ENCODE results near the gene NRXN3. TPM values are rescaled to one million over a fixed set of nuclear protein-coding genes. Genes with fewer than 3 reads are reported as not detected.

Gene NRXN3
- polyA plus RNA-seq, 1 of the 3 experiments (the other 2 are of a cell fraction) = 1.6 TPM

DNA sequence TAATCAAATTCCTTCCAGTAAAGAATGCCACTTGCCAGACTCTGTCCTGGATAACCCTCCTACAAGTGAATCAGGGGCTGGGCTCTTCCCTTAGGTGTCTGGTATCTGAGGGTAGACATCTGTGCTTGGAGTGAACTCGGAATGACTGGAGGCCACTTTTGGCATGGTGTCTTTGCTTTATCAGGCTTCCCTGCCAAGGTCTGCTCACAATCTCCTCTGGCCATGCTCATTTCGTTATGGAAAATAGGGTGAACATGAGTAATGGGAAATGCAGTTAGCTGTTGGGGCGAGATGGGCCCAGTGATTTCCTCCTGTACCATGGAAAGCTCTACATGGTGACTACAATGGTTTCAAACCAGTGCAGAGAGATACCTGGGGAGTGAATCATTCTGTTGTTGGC, 212.9 kb downstream of the NRXN3 start:
- Histone ChIP-seq H3K27me3 (ENCODE audit: insufficient read depth) (no peaks in the 10 kb centered on the region), H2AFZ (ENCODE audit: low read depth) (no peak overlapping the region), H3K9ac (no peak overlapping the region), H3K4me2 (no peak overlapping the region), H3K4me1 (ENCODE audit: control insufficient read depth in 1 of 2, insufficient read depth in 2 of 2, low read depth in 1 of 2, low read length in 1 of 2) (no peaks in the 10 kb centered on the region; a peak in 1 of 4 replicates), H4K20me1 (ENCODE audit: insufficient read depth) (no peaks in the 10 kb centered on the region), H3K4me3 (ENCODE audit: low read depth in 2 of 2, low read length in 1 of 2) (no peak overlapping the region), H3K36me3 (replicated peaks in 1 of 2; ENCODE audit: control insufficient read depth in 1 of 2, insufficient read depth in 2 of 2, low read length in 1 of 2) (no peaks in the 10 kb centered on the region), H3K79me2 (ENCODE audit: insufficient read depth) (no peaks in the 10 kb centered on the region), H3K9me2 (no peaks in the 10 kb centered on the region), H3F3A (replicated peaks; ENCODE audit: insufficient read depth) (no peaks in the 10 kb centered on the region), H3K27ac (ENCODE audit: low read depth in 2 of 2, low read length in 1 of 2) (no peak overlapping the region), H3K9me3 (no peaks in the 10 kb centered on the region)
- TF ChIP-seq POLR2AphosphoS5 (IDR thresholded peaks at IDR 0.05; ENCODE audit: low read depth, low read length) (no peak), FOXJ3 (CRISPR knock-in tag; IDR thresholded peaks at IDR 0.05) (no peak), YY1 (IDR thresholded peaks at IDR 0.05; ENCODE audit: low read depth) (no peak), GATA2 (CRISPR knock-in tag; IDR thresholded peaks at IDR 0.05) (no peak), MXI1 (IDR thresholded peaks at IDR 0.05; ENCODE audit: low read depth, low read length) (no peak), GABPA (IDR thresholded peaks at IDR 0.05; ENCODE audit: low read depth) (no peak), RXRA (IDR thresholded peaks at IDR 0.05; ENCODE audit: borderline replicate concordance, low read depth) (no peak), FOSL2 (IDR thresholded peaks at IDR 0.05; ENCODE audit: borderline replicate concordance, low read depth) (no peak), RFX5 (IDR thresholded peaks at IDR 0.05; ENCODE audit: low read length) (no peak), JUND (IDR thresholded peaks at IDR 0.05) (no peak), TAF1 (IDR thresholded peaks at IDR 0.05; ENCODE audit: borderline replicate concordance, low read depth, low read length) (no peak), CHD2 (IDR thresholded peaks at IDR 0.05; ENCODE audit: low read length, partially characterized antibody) (no peak), TEAD4 (IDR thresholded peaks at IDR 0.05; ENCODE audit: borderline replicate concordance, insufficient read depth) (no peak), FOXM1 (IDR thresholded peaks at IDR 0.05; ENCODE audit: low read depth) (no peak)
- TF ChIP-seq, protein P1, sequence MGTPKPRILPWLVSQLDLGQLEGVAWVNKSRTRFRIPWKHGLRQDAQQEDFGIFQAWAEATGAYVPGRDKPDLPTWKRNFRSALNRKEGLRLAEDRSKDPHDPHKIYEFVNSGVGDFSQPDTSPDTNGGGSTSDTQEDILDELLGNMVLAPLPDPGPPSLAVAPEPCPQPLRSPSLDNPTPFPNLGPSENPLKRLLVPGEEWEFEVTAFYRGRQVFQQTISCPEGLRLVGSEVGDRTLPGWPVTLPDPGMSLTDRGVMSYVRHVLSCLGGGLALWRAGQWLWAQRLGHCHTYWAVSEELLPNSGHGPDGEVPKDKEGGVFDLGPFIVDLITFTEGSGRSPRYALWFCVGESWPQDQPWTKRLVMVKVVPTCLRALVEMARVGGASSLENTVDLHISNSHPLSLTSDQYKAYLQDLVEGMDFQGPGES (IDR thresholded peaks at IDR 0.05; ENCODE audit: low read depth, low read length) = no peak
- WGBS (ENCODE audit: low lambda C conversion rate) = 5% methylated on average over 3 of the region's 3 CpGs
- POLR2A ChIA-PET = no interaction called here
- DNase-seq = no peak
- CTCF ChIA-PET = no interaction called here

DNA sequence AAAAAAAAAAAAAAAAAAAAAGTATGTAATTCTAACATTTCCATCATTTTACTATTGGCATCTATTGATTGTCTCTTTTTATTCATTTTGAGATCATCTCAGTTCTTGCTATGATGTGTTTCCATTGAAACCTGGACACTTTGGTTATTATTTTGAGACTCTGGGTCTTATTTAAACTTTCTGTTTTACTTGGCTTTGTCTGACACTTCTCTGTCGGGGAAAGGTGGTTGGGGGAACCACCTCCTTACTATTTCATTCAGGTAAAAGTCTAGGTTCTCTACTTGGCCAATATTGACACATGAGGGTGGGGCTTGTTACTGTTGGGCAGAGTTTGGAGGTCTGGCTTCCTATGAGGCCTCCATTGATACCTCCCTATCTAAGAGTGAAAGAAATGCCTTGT, 228.0 kb downstream of the NRXN3 start:
- no peaks in the 10 kb centered on the region for H3K9me3 ChIP-seq
- no peaks in the 10 kb centered on the region; a peak in 1 of 4 replicates for H3K4me1 ChIP-seq (ENCODE audit: control insufficient read depth in 1 of 2, insufficient read depth in 2 of 2, low read depth in 1 of 2, low read length in 1 of 2)
- H3K27me3 ChIP-seq (ENCODE audit: insufficient read depth) = no peaks in the 10 kb centered on the region
- no peaks in the 10 kb centered on the region for H3F3A ChIP-seq (replicated peaks; ENCODE audit: insufficient read depth)
- ChIA-PET POLR2A (no interaction called here), CTCF (no interaction called here)
- H3K4me3 ChIP-seq (ENCODE audit: low read depth in 2 of 2, low read length in 1 of 2) = no peak overlapping the region
- H3K36me3 ChIP-seq (replicated peaks in 1 of 2; ENCODE audit: control insufficient read depth in 1 of 2, insufficient read depth in 2 of 2, low read length in 1 of 2) = no peaks in the 10 kb centered on the region
- no peak overlapping the region for H3K27ac ChIP-seq (ENCODE audit: low read depth in 2 of 2, low read length in 1 of 2)
- H4K20me1 ChIP-seq (ENCODE audit: insufficient read depth) = no peaks in the 10 kb centered on the region
- no peaks in the 10 kb centered on the region for H3K9me2 ChIP-seq
- H2AFZ ChIP-seq (ENCODE audit: low read depth) = no peak overlapping the region
- H3K9ac ChIP-seq = no peak overlapping the region
- TF ChIP-seq RCOR1 (IDR thresholded peaks at IDR 0.05; ENCODE audit: low read length) = no peak
- TF ChIP-seq, protein P2, sequence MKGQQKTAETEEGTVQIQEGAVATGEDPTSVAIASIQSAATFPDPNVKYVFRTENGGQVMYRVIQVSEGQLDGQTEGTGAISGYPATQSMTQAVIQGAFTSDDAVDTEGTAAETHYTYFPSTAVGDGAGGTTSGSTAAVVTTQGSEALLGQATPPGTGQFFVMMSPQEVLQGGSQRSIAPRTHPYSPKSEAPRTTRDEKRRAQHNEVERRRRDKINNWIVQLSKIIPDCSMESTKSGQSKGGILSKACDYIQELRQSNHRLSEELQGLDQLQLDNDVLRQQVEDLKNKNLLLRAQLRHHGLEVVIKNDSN (IDR thresholded peaks at IDR 0.05; ENCODE audit: borderline replicate concordance, low read depth) = no peak
- TF ChIP-seq NRF1 (IDR thresholded peaks at IDR 0.05; ENCODE audit: low read depth, low read length) = no peak
- TF ChIP-seq, protein P3, sequence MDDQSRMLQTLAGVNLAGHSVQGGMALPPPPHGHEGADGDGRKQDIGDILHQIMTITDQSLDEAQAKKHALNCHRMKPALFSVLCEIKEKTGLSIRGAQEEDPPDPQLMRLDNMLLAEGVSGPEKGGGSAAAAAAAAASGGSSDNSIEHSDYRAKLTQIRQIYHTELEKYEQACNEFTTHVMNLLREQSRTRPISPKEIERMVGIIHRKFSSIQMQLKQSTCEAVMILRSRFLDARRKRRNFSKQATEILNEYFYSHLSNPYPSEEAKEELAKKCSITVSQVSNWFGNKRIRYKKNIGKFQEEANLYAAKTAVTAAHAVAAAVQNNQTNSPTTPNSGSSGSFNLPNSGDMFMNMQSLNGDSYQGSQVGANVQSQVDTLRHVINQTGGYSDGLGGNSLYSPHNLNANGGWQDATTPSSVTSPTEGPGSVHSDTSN (IDR thresholded peaks at IDR 0.05) = no peak
- no peak for TF ChIP-seq MXI1 (IDR thresholded peaks at IDR 0.05; ENCODE audit: low read depth, low read length)
- TF ChIP-seq FOXM1 (IDR thresholded peaks at IDR 0.05; ENCODE audit: low read depth) = no peak
- H3K4me2 ChIP-seq = no peak overlapping the region
- 24% methylated on average over 1 of the region's 1 CpG for WGBS (ENCODE audit: low lambda C conversion rate)
- no peaks in the 10 kb centered on the region for H3K79me2 ChIP-seq (ENCODE audit: insufficient read depth)
- DNase-seq = no peak

Data from SK-N-SH (cell line).